ENCODE measurements around the gene CDK18. TPM values are rescaled to one million over a fixed set of nuclear protein-coding genes. Genes with fewer than 3 reads are reported as not detected.

CDK18 gene
- total and polyA plus RNA-seq, 9 of the 15 experiments (the other 6 are each of a cell fraction or from before 2014, with no cell fraction given): 0.05 to 0.69 (median 0.17) TPM; not detected in 2

GRCh38 chr1:205521686-205522085 lies 17.2 kb downstream of the CDK18 start (continued):
- no peak for TF ChIP-seq SIRT6 (IDR thresholded peaks at IDR 0.05; ENCODE audit: low read depth, low read length)
- TF ChIP-seq, protein P1, sequence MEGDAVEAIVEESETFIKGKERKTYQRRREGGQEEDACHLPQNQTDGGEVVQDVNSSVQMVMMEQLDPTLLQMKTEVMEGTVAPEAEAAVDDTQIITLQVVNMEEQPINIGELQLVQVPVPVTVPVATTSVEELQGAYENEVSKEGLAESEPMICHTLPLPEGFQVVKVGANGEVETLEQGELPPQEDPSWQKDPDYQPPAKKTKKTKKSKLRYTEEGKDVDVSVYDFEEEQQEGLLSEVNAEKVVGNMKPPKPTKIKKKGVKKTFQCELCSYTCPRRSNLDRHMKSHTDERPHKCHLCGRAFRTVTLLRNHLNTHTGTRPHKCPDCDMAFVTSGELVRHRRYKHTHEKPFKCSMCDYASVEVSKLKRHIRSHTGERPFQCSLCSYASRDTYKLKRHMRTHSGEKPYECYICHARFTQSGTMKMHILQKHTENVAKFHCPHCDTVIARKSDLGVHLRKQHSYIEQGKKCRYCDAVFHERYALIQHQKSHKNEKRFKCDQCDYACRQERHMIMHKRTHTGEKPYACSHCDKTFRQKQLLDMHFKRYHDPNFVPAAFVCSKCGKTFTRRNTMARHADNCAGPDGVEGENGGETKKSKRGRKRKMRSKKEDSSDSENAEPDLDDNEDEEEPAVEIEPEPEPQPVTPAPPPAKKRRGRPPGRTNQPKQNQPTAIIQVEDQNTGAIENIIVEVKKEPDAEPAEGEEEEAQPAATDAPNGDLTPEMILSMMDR (IDR thresholded peaks at IDR 0.05 in 2 of 3, conservative IDR thresholded peaks at IDR 0.05 in 1 of 3; ENCODE audit: insufficient read depth in 2 of 3, low read depth in 1 of 3, low read length in 3 of 3): no peak

DNA sequence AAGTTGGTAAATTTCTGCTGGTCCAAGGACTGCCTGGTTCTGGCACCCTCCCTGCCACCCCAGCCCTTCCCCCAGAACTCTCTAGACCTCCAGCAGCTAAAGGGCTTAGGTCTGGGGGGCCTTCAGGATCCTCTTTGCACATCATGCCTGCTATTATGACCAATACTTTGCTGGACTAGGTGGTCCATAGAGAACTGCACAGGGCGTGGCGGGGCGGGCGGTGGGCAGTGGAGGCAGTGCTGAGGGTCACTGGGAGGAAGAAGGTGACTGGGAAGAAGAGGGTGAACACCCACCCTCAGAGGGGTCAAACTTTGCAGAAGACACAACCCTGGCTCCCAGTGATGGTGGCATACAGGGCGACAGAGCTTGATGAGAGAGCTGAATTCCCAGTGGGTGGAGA lies 18.2 kb downstream of the CDK18 start:
- H3K9me3 ChIP-seq (replicated peaks; ENCODE audit: control insufficient read depth, insufficient read depth, low read depth, low read length): no peaks in the 10 kb centered on the region
- H3K4me3 ChIP-seq: no peak overlapping the region
- BruUV-seq (replicated peaks): no TSS peak
- 3% methylated on average over 5 of the region's 5 CpGs for WGBS (ENCODE audit: insufficient coverage, low coverage, missing lambda C conversion rate)
- no peak overlapping the region for H3K4me2 ChIP-seq (ENCODE audit: insufficient read depth, low read length)
- intact Hi-C loops (cut with micrococcal nuclease) (no loop called here), in situ Hi-C loops (cut with MboI) (loop anchor here (5.0 to 10.0 kb wide), 2 partner anchors 35 to 538 kb away; no protein-coding TSS in a partner anchor)
- H3K79me2 ChIP-seq (ENCODE audit: control insufficient read depth, insufficient read depth, low read length): no peaks in the 10 kb centered on the region
- no peak overlapping the region for H2AFZ ChIP-seq (ENCODE audit: low read depth, low read length)
- ChIA-PET CTCF (ENCODE audit: low intra/inter-chr PET ratio) (interaction anchor here (1.0 to 7.3 kb wide), 4 partner anchors 34 to 187 kb away, joined by 3 to 73 read pairs (median 24); no protein-coding TSS in a partner anchor), POLR2A (interaction anchor here (0.6 to 1.2 kb wide), 3 partner anchors 20 to 72 kb away, joined by 3 to 4 read pairs (median 3); no protein-coding TSS in a partner anchor)
- H3K4me1 ChIP-seq (replicated peaks in 1 of 2; ENCODE audit: control insufficient read depth in 2 of 2, insufficient read depth in 2 of 2, low read length in 2 of 2): peaks cover 0 to 14% of the 10 kb centered on the region in 2 experiments; a peak in 1 of 5 replicates
- peaks cover 17% of the 10 kb centered on the region; the same call in 1 of the 2 replicates for H4K20me1 ChIP-seq (replicated peaks; ENCODE audit: control insufficient read depth, insufficient read depth, low read length)
- H3K9me1 ChIP-seq (ENCODE audit: control insufficient read depth, insufficient read depth, low read length): no peaks in the 10 kb centered on the region
- H3K9ac ChIP-seq (ENCODE audit: insufficient read depth in 1 of 2, low read depth in 2 of 2, low read length in 2 of 2): no peak overlapping the region
- ATAC-seq (no peak), FAIRE-seq (no peak), DNase-seq (ENCODE audit: extremely low read depth in 1 of 4, low spot score in 3 of 4) (no peak)
- TF ChIP-seq ZNF324 (CRISPR knock-in tag; IDR thresholded peaks at IDR 0.05): no peak
- TF ChIP-seq, protein P2, sequence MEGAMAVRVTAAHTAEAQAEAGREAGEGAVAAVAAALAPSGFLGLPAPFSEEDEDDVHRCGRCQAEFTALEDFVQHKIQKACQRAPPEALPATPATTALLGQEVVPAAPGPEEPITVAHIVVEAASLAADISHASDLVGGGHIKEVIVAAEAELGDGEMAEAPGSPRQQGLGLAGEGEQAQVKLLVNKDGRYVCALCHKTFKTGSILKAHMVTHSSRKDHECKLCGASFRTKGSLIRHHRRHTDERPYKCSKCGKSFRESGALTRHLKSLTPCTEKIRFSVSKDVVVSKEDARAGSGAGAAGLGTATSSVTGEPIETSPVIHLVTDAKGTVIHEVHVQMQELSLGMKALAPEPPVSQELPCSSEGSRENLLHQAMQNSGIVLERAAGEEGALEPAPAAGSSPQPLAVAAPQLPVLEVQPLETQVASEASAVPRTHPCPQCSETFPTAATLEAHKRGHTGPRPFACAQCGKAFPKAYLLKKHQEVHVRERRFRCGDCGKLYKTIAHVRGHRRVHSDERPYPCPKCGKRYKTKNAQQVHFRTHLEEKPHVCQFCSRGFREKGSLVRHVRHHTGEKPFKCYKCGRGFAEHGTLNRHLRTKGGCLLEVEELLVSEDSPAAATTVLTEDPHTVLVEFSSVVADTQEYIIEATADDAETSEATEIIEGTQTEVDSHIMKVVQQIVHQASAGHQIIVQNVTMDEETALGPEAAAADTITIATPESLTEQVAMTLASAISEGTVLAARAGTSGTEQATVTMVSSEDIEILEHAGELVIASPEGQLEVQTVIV (CRISPR knock-in tag; IDR thresholded peaks at IDR 0.05; ENCODE audit: borderline replicate concordance): no peak
- TF ChIP-seq, protein P3, sequence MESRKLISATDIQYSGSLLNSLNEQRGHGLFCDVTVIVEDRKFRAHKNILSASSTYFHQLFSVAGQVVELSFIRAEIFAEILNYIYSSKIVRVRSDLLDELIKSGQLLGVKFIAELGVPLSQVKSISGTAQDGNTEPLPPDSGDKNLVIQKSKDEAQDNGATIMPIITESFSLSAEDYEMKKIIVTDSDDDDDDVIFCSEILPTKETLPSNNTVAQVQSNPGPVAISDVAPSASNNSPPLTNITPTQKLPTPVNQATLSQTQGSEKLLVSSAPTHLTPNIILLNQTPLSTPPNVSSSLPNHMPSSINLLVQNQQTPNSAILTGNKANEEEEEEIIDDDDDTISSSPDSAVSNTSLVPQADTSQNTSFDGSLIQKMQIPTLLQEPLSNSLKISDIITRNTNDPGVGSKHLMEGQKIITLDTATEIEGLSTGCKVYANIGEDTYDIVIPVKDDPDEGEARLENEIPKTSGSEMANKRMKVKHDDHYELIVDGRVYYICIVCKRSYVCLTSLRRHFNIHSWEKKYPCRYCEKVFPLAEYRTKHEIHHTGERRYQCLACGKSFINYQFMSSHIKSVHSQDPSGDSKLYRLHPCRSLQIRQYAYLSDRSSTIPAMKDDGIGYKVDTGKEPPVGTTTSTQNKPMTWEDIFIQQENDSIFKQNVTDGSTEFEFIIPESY (CRISPR knock-in tag; IDR thresholded peaks at IDR 0.05): no peak
- no peak for TF ChIP-seq MCM3 (IDR thresholded peaks at IDR 0.05)
- no peak for TF ChIP-seq ZNF639 (CRISPR knock-in tag; conservative IDR thresholded peaks at IDR 0.05 in 1 of 2, IDR thresholded peaks at IDR 0.05 in 1 of 2)
- TF ChIP-seq ZNF551 (CRISPR knock-in tag; IDR thresholded peaks at IDR 0.05): no peak
- TF ChIP-seq MTA1 (IDR thresholded peaks at IDR 0.05; ENCODE audit: borderline replicate concordance): no peak
- H3K27me3 ChIP-seq (ENCODE audit: control insufficient read depth in 2 of 2, insufficient read depth in 2 of 2, low read length in 2 of 2): peaks cover 25 to 81% of the 10 kb centered on the region in 2 experiments
- H3K27ac ChIP-seq (ENCODE audit: extremely low read depth, low read depth, low read length): no peak overlapping the region
- H3K36me3 ChIP-seq (ENCODE audit: control insufficient read depth, insufficient read depth, low read length): no peaks in the 10 kb centered on the region
